ENCODE measurements around the gene DDX3X. TPM values are rescaled to one million over a fixed set of nuclear protein-coding genes. Genes with fewer than 3 reads are reported as not detected.
A peak's percentile ranks its signal among the peaks of the same experiment; 100 is the strongest.

The DDX3X gene
- total and polyA plus RNA-seq, 9 of the 15 experiments (the other 6 are each of a cell fraction or from before 2014, with no cell fraction given) = 51.3 to 232 (median 138) TPM

DNA sequence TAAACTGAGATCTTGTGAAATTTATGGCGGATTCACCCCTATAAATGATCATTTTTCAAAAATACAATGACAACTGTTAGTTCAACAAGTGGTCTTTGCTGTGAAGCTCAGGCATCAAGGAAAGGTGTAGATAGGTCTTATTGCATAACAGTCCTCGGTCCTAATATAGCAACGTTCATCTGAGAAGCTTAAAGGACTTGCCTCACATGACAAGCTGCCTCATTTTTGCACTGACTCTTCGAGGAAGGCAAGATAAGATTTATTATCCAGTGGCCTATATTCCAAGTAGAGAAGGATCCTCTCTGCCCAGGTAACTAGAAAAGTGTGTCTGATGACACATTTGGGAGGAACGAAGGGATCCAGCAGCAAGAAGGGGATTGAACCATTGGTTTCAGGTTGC lies 13.6 kb upstream of the DDX3X start:
- ATAC-seq = no peak
- POLR2A ChIA-PET = interaction anchor here (0.6 kb wide), 1 partner anchor 10 kb away, joined by 3 read pairs; no protein-coding TSS in a partner anchor
- CTCF ChIA-PET (ENCODE audit: low intra/inter-chr PET ratio) = no interaction called here

More for the DNA sequence above, 13.6 kb upstream of the DDX3X start:
- Histone ChIP-seq H3K4me3 (no peak overlapping the region), H3K36me3 (ENCODE audit: control insufficient read depth, insufficient read depth, low read length) (no peaks in the 10 kb centered on the region), H3K79me2 (ENCODE audit: control insufficient read depth, insufficient read depth, low read length) (no peaks in the 10 kb centered on the region), H3K9ac (ENCODE audit: insufficient read depth in 1 of 2, low read depth in 2 of 2, low read length in 2 of 2) (no peak overlapping the region), H3K27me3 (ENCODE audit: control insufficient read depth in 2 of 2, insufficient read depth in 2 of 2, low read length in 2 of 2) (peaks cover 0 to 8% of the 10 kb centered on the region in 2 experiments; a peak in 2 of 5 replicates), H3K4me2 (ENCODE audit: insufficient read depth, low read length) (no peak overlapping the region), H4K20me1 (replicated peaks; ENCODE audit: control insufficient read depth, insufficient read depth, low read length) (no peaks in the 10 kb centered on the region), H3K4me1 (replicated peaks in 1 of 2; ENCODE audit: control insufficient read depth in 2 of 2, insufficient read depth in 2 of 2, low read length in 2 of 2) (peaks cover 0 to 3% of the 10 kb centered on the region in 2 experiments; a peak in 1 of 5 replicates), H3K9me1 (ENCODE audit: control insufficient read depth, insufficient read depth, low read length) (no peaks in the 10 kb centered on the region), H2AFZ (ENCODE audit: low read depth, low read length) (no peak overlapping the region), H3K27ac (ENCODE audit: extremely low read depth, low read depth, low read length) (no peak overlapping the region), H3K9me3 (replicated peaks; ENCODE audit: control insufficient read depth, insufficient read depth, low read depth, low read length) (no peaks in the 10 kb centered on the region)
- no peak for DNase-seq (ENCODE audit: extremely low read depth in 1 of 4, low spot score in 3 of 4)
- TF ChIP-seq, protein P1, sequence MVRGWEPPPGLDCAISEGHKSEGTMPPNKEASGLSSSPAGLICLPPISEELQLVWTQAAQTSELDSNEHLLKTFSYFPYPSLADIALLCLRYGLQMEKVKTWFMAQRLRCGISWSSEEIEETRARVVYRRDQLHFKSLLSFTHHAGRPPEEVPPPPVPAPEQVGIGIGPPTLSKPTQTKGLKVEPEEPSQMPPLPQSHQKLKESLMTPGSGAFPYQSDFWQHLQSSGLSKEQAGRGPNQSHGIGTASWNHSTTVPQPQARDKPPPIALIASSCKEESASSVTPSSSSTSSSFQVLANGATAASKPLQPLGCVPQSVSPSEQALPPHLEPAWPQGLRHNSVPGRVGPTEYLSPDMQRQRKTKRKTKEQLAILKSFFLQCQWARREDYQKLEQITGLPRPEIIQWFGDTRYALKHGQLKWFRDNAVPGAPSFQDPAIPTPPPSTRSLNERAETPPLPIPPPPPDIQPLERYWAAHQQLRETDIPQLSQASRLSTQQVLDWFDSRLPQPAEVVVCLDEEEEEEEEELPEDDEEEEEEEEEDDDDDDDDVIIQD (CRISPR knock-in tag; IDR thresholded peaks at IDR 0.05) = no peak
- TF ChIP-seq CEBPG (CRISPR knock-in tag; IDR thresholded peaks at IDR 0.05) (no peak), CEBPG (tag; conservative IDR thresholded peaks at IDR 0.05 in 1 of 2, IDR thresholded peaks at IDR 0.05 in 1 of 2) (peak; percentile 12 to 41; a peak in 1 of 4 replicates), NFXL1 (CRISPR knock-in tag; IDR thresholded peaks at IDR 0.05) (no peak)
- 8% methylated on average over 5 of the region's 5 CpGs for WGBS (ENCODE audit: insufficient coverage, low coverage, missing lambda C conversion rate)
- in situ Hi-C loops (cut with MboI) (no loop called here), intact Hi-C loops (cut with micrococcal nuclease) (no loop called here)
- BruUV-seq (replicated peaks) = no TSS peak
- no peak for FAIRE-seq
